IPS-20b (cell line): ENCODE data around the gene PLA2G2D.

ENCODE experiments used
- H3K27ac ChIP-seq: one replicate; pipeline ENCODE4 v1.5.1; 2013; ENCODE audit warnings: low read length
- H3K27me3 ChIP-seq: 2 replicates; pipeline ENCODE4 v1.6.1; 2013; ENCODE audit warnings: mild to moderate bottlenecking, low read length, inconsistent platforms; ENCODE audit not compliant: insufficient read depth
- H3K36me3 ChIP-seq: 2 replicates; pipeline ENCODE4 v1.6.1; 2013; ENCODE audit warnings: low read depth, mild to moderate bottlenecking, inconsistent platforms, low read length, moderate library complexity; ENCODE audit not compliant: insufficient read depth
- H3K4me1 ChIP-seq: 2 replicates; pipeline ENCODE4 v1.6.1; 2013; ENCODE audit warnings: mild to moderate bottlenecking, control low read depth, inconsistent platforms, low read length, moderate library complexity; ENCODE audit not compliant: insufficient read depth
- H3K4me3 ChIP-seq: 2 replicates; pipeline ENCODE4 v1.5.1; 2013; ENCODE audit warnings: mild to moderate bottlenecking, low read length, inconsistent platforms
- H3K9ac ChIP-seq: 2 replicates; pipeline ENCODE4 v1.6.1; 2013; ENCODE audit warnings: low read depth, mild to moderate bottlenecking, inconsistent platforms, low read length, moderate library complexity
- H3K9me3 ChIP-seq: 2 replicates; pipeline ENCODE4 v1.6.1; 2013; ENCODE audit warnings: mild to moderate bottlenecking, low read depth, low read length, inconsistent platforms; ENCODE audit not compliant: insufficient read depth

The PLA2G2D gene

DNA sequence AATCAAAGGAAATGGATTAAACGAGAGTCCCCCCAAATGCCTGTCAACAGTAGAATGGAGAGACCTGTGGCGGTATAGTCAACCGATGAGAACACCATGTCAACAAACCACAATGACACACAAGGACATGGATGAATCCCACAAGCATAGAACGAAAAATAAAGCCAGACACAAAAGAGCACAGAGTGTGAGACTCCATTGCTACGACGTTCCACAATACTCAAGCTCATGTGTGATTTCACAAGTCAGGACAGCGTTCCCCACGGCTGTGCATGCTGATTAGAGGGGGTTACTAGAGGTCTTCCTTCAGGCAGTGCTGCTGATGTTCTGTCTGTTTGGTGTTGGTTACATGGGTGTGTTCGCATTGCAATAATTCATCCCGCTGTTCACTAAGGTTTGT, 5.8 kb upstream of the PLA2G2D start:
- H3K4me1 ChIP-seq, result no peaks in the 10 kb centered on the region
- H3K9me3 ChIP-seq, result peaks cover 5% of the 10 kb centered on the region
- no peak overlapping the region for H3K4me3 ChIP-seq
- H3K27ac ChIP-seq, result no peak overlapping the region
- no peaks in the 10 kb centered on the region for H3K36me3 ChIP-seq
- H3K27me3 ChIP-seq, result no peaks in the 10 kb centered on the region
- H3K9ac ChIP-seq, result no peak overlapping the region

DNA sequence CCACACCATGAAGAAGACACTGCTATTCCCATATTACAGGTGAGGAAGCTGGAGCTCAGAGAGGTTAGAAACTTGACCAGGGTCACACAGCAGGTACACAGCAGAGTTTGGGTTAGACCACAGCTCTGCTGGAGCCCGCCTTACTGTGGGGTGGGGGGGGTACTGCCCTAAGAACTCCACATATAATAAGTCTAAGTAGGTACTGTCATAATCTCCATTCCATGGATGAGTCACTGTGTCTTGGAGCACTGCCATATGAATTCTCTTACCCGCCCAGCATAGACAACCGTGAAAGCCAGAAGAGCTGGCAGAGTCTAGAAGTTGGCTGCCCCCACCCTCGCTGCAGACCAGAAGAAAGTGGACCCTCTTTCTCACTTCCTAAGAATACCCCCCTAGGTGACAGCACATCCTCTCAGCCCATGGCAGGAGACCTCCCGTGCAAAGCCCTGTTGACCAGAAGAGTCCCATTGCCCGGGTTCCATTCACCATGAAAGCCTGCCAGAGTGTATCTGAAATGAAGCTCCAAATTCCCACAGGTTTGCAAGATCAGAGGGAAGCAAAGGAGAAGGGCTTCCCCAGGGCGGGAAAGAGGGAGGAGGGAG, 5.2 kb upstream of the PLA2G2D start:
- Histone ChIP-seq H3K4me1 (no peaks in the 10 kb centered on the region), H3K27me3 (no peaks in the 10 kb centered on the region), H3K9ac (no peak overlapping the region), H3K4me3 (no peak overlapping the region), H3K27ac (no peak overlapping the region), H3K9me3 (no peaks in the 10 kb centered on the region; the same call in 1 of the 2 replicates), H3K36me3 (no peaks in the 10 kb centered on the region)

DNA sequence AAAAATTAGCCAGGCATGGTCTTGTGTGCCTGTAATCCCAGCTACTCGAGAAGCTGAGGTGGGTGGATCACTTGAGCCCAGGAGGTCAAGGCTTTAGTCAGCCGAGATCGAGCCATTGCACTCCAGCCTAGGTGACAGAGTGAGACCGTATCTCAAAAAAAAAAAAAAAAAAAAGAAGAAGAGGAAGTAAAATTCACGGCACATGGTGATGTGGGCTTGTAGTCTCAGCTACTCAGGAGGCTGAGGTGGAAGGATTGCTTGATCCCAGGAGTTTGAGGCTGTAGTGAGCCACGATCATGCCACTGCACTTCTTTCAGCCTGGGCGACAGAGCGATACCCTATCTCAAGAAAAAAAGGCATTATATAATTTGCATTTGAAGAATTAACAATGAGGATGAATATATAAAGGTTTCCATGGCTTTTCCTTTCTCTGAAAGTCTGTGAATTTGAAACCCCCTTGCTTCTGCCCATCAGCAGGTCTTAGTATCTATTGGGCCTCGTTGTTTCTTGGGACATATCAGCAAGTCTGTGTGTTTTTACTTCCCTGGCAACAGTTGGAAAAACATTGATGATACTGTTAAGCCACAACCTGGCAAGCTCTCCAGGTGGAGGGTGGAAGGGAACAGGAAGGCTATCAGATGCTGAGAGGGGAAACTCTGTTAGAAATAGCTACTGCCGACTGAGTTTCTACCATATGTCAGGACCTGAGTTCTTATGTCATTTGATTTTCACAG, 4.6 kb upstream of the PLA2G2D start:
- Histone ChIP-seq H3K27me3 (no peaks in the 10 kb centered on the region), H3K9ac (no peak overlapping the region), H3K36me3 (no peaks in the 10 kb centered on the region), H3K4me3 (no peak overlapping the region), H3K27ac (no peak overlapping the region), H3K4me1 (no peaks in the 10 kb centered on the region), H3K9me3 (no peaks in the 10 kb centered on the region)

DNA sequence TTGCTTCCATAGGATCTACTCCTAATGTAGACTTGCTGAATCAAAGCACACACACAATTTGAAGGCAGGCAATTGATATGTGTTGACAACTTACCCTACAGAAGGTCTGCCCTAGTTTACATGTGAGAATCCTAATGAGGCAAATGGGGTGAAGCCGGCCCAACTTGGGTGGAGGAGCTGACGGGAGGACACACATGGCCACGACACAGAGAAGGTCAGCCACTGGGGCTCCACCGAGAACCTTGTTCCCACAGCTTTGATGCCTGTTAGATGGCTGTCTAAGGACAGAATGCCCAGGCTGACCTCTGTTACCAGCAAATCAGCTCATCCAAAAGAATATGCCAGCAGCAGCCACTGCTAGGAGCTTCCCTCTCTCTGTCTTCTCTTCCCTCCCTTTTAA, 1.5 kb upstream of the PLA2G2D start:
- no peaks in the 10 kb centered on the region for H3K4me1 ChIP-seq
- no peak overlapping the region for H3K4me3 ChIP-seq
- H3K27me3 ChIP-seq, result no peaks in the 10 kb centered on the region
- H3K36me3 ChIP-seq, result no peaks in the 10 kb centered on the region
- no peaks in the 10 kb centered on the region for H3K9me3 ChIP-seq
- no peak overlapping the region for H3K27ac ChIP-seq
- no peak overlapping the region for H3K9ac ChIP-seq

DNA sequence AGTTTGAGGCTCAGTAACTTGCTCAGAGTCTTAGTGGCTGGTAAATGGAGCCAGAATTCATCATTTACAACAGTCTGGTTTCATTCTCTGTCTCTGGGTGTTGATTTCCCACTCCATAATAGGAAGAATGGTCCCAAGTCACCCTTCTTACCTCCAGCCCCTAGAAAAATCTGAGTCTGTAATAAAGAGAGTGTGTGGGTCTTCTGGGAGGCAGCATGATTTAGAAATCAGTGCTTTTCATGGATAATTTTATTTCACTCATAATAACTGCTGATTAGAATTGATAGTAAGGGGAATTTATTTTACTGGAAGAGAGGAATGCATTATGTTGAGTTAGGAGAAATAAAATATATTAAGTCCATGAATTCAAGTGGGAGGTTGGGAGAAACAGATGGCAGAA, 2.1 kb downstream of the PLA2G2D start:
- H3K4me1 ChIP-seq, result peaks cover 6% of the 10 kb centered on the region; the same call in 1 of the 2 replicates
- no peak overlapping the region for H3K4me3 ChIP-seq
- H3K9ac ChIP-seq, result no peak overlapping the region
- no peaks in the 10 kb centered on the region for H3K27me3 ChIP-seq
- no peak overlapping the region for H3K27ac ChIP-seq
- H3K9me3 ChIP-seq, result no peaks in the 10 kb centered on the region
- H3K36me3 ChIP-seq, result no peaks in the 10 kb centered on the region

DNA sequence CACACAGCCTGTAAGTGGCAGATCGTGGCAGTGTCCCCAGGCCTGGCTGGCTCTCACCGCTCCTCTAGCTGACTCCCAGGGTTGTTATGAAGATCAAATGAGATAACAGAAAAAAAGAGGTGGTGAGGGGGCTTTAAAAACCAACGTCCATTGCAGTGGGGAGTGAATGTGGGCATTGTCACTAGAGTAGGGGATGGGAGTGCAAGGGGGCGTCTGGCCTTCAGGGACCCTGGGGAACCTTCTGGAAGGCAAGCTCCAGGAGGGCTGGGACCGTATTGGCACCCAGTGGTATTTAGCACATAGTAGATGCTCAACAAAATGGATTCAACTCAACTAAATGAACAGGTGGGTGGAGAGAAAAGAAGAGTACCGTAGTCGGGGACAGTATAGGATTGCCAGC, 3.4 kb downstream of the PLA2G2D start:
- Histone ChIP-seq H3K27ac (no peak overlapping the region), H3K4me3 (no peak overlapping the region), H3K36me3 (no peaks in the 10 kb centered on the region), H3K9me3 (no peaks in the 10 kb centered on the region), H3K4me1 (peaks cover 6% of the 10 kb centered on the region; the same call in 1 of the 2 replicates), H3K9ac (no peak overlapping the region), H3K27me3 (no peaks in the 10 kb centered on the region)

DNA sequence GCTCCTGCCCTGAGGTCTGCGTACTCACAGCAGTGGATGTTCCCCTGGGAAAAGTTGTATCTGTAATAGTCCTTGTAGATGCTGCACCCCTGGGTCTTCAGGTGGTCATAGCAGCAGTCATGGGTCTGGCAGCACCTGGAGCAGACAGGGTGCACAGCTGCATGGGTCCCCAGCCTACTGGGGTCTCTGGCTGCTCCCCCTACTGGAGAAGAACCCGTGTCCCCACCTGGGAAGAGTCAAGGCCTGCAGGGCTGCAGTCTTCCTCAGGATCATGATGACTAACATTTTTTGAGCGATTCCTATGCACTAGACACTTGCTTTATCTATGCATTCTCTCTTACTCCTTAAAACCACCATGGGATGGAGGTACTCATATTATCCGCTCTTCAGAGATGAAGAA, 3.9 kb downstream of the PLA2G2D start:
- peaks cover 6% of the 10 kb centered on the region; the same call in 1 of the 2 replicates for H3K4me1 ChIP-seq
- no peak overlapping the region for H3K9ac ChIP-seq
- H3K27me3 ChIP-seq, result no peaks in the 10 kb centered on the region
- H3K9me3 ChIP-seq, result no peaks in the 10 kb centered on the region
- H3K27ac ChIP-seq, result no peak overlapping the region
- H3K36me3 ChIP-seq, result no peaks in the 10 kb centered on the region
- no peak overlapping the region for H3K4me3 ChIP-seq

DNA sequence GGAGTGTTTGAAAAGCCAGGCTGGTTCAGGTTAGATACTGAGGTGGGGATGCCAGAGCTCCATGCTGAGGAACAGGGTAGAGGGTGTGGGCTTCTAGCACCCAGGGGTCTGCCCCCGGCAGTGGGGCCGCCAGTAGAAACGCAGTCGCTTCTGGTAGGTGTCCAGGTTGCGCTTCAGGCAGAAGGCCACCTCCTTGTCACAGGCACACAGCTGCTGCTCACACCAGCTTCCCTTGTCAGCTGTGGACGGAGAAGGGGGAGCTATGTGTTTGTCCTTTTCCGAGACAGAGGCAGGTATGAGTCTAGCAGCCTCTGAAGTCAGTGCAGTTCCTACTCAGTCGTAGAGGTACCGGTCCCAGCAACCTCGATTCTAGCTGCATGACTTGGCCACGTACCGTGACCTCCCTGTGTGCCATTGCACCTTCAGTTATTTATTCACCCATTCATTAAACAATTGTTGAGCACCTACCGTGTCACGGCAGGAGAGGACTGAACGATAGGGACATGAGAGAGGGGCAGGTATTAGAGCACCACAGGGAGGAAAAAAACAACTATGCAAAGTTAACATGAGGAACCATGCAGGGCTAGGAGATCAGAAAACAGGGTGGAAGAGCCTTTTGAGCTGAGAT, 5.2 kb downstream of the PLA2G2D start:
- Histone ChIP-seq H3K4me1 (peaks cover 6% of the 10 kb centered on the region; the same call in 1 of the 2 replicates), H3K27me3 (no peaks in the 10 kb centered on the region), H3K9ac (no peak overlapping the region), H3K4me3 (no peak overlapping the region), H3K9me3 (no peaks in the 10 kb centered on the region), H3K27ac (no peak overlapping the region), H3K36me3 (no peaks in the 10 kb centered on the region)

DNA sequence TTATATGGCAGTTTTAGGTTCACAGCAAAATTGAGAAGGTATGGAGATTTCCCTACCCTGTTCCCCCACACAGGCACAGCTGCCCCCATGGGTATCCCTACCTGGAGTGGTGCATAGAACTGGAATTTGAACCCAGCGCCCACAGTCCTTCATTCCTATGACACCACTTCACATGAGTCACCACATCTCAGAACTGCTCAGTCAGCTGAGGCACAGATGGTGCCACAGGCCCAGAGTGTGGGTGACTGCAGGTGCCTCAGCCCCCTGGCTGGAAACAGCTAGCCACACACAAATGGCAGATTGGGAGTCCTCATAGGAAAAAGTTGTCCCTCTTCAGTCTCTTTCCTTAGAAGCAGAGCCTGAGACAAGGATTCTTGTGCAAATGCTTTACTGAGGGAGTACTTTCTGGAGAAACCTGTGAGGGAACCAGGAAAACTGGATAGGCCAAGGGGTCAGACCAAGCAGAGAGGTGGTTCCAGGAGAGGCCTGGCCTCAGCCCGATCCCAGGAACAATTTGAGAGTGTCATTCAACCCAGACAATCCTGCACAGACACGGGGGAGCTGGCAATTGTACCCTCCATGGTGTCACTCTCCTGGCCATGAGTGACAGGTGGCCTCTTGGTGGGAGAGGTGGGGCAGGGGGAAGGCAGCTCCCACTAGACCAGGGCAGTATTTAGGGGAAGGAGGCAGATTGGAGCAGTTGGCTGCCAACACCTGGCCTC, 6.9 kb downstream of the PLA2G2D start:
- no peak overlapping the region for H3K4me3 ChIP-seq
- H3K9ac ChIP-seq, result no peak overlapping the region
- peaks cover 6% of the 10 kb centered on the region; the same call in 1 of the 2 replicates for H3K4me1 ChIP-seq
- H3K27me3 ChIP-seq, result no peaks in the 10 kb centered on the region
- H3K36me3 ChIP-seq, result no peaks in the 10 kb centered on the region
- no peaks in the 10 kb centered on the region for H3K9me3 ChIP-seq
- H3K27ac ChIP-seq, result no peak overlapping the region

DNA sequence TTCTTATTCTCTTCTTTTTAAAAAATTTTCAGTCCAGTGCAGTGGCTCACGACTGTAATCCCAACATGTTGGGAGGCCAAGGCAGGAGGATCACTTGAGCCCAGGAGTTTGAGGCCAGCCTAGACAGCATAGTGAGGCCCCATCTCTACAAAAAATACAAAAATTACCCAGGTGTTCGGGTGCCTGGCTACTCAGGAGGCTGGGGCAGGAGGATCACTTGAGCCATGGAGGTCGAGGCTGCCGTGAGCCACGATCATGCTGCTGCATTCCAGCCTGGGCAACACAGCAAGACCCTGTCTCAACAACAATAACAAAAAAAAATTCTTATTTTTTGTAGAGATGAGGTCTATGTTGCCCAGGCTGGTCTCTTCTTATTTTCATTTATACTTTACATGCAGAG, 7.9 kb downstream of the PLA2G2D start:
- Histone ChIP-seq H3K9me3 (no peaks in the 10 kb centered on the region), H3K9ac (no peak overlapping the region), H3K27ac (no peak overlapping the region), H3K27me3 (no peaks in the 10 kb centered on the region), H3K36me3 (no peaks in the 10 kb centered on the region), H3K4me1 (peaks cover 6% of the 10 kb centered on the region; the same call in 1 of the 2 replicates), H3K4me3 (no peak overlapping the region)

DNA sequence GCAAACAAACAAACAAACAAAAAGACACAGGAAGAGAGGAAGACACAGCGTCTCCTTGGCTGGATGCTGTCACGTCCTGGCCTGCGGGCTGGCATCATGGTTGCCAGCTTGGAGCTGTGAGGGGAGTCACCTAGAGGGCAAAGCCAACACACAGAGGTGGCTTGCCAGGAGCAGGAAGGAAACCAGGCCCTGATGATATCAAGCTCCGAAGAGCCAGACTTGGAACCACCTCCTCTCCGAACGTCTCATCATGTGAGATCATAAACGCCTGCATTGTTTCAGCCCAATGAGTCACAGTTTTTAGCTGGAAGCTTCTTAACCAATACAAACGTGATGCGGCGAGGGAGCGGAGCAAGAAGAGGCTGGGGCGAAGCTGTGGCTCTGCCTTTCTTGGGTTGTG, 8.7 kb downstream of the PLA2G2D start:
- H3K27me3 ChIP-seq, result no peaks in the 10 kb centered on the region
- no peak overlapping the region for H3K4me3 ChIP-seq

More for the DNA sequence above, 8.7 kb downstream of the PLA2G2D start:
- Histone ChIP-seq H3K9ac (no peak overlapping the region), H3K36me3 (no peaks in the 10 kb centered on the region), H3K9me3 (no peaks in the 10 kb centered on the region), H3K4me1 (peaks cover 6% of the 10 kb centered on the region; the same call in 1 of the 2 replicates), H3K27ac (no peak overlapping the region)
